NCI-H1417 (cell line): ENCODE measurements around the gene TMEM255A.

Experiments used
- DNase-seq, 3 experiments: peaks; one replicate each; lab custom pipeline; 2025; lab: John Stamatoyannopoulos, UW

The TMEM255A gene

GRCh38 chrX:120269373-120270035 lies 41.8 kb downstream of the TMEM255A start:
- no peak for DNase-seq

GRCh38 chrX:120264341-120264740 lies 46.9 kb downstream of the TMEM255A start:
- DNase-seq, result no peak

GRCh38 chrX:120262859-120263708 lies 48.2 kb downstream of the TMEM255A start:
- peak in 1 of 3 experiments; percentile 14 for DNase-seq

GRCh38 chrX:120260369-120260768 lies 50.9 kb downstream of the TMEM255A start:
- DNase-seq, result peak; percentile 30 to 75 (median 49)

- DNase-seq, result no peak
Observed at GRCh38 chrX:120253784-120254183, 57.5 kb downstream of the TMEM255A start.

- DNase-seq, result peak; percentile 25 to 73 (median 73)
Observed at GRCh38 chrX:120251471-120252011, 59.7 kb downstream of the TMEM255A start.

- peak; percentile 91 to 97 (median 96) for DNase-seq
Observed at GRCh38 chrX:120250522-120251271, 60.6 kb downstream of the TMEM255A start, which contains the start of gene ZBTB33. Gene ZBTB33 (plus strand): TSS chrX:120250812. CDS start chrX:120253416, 2,604 bp downstream.

GRCh38 chrX:120244735-120245498 lies 66.3 kb downstream of the TMEM255A start:
- DNase-seq, result peak; percentile 80 to 92 (median 88)

- DNase-seq, result peak in 1 of 3 experiments; percentile 51
Observed at GRCh38 chrX:120244395-120244734, 66.9 kb downstream of the TMEM255A start.

GRCh38 chrX:120242813-120243212 lies 68.4 kb downstream of the TMEM255A start:
- DNase-seq, result no peak

- DNase-seq, result no peak
Observed at GRCh38 chrX:120238933-120239332, 72.3 kb downstream of the TMEM255A start.

GRCh38 chrX:120236687-120237479 lies 74.4 kb downstream of the TMEM255A start:
- no peak for DNase-seq

- no peak for DNase-seq
Observed at GRCh38 chrX:120235284-120235683, 76.0 kb downstream of the TMEM255A start.

- DNase-seq, result no peak
Observed at GRCh38 chrX:120228187-120228908, 82.9 kb downstream of the TMEM255A start.

GRCh38 chrX:120224388-120224787 lies 86.9 kb downstream of the TMEM255A start:
- DNase-seq, result no peak

- no peak for DNase-seq
Observed at GRCh38 chrX:120223374-120223773, 87.9 kb downstream of the TMEM255A start.

- DNase-seq, result peak; percentile 48 to 81 (median 64)
Observed at GRCh38 chrX:120213438-120214265, 97.6 kb downstream of the TMEM255A start.
